HEK293 (cell line): Measurements from ENCODE around the gene LRCH1.

Source experiments
- ATF2 ChIP-seq: fragments of 450-650 bp; formaldehyde crosslinking; IDR thresholded peaks from 2 replicates; pipeline ENCODE4 v1.5.1; 2016; ENCODE audit warnings: missing biosample characterization, missing genetic modification characterization, low read depth
- BCL11B ChIP-seq: fragments of 450-650 bp; formaldehyde crosslinking; IDR thresholded peaks from 2 replicates; pipeline ENCODE4 v1.5.1; 2016; ENCODE audit warnings: low read depth, missing biosample characterization, missing genetic modification characterization
- KLF10 ChIP-seq: fragments of 450-650 bp; IDR thresholded peaks from 2 replicates; pipeline ENCODE4 v1.5.1; 2018; ENCODE audit warnings: missing biosample characterization, mild to moderate bottlenecking, missing genetic modification characterization
- KLF9 ChIP-seq: fragments of 450-650 bp; formaldehyde crosslinking; IDR thresholded peaks from 2 replicates; pipeline ENCODE4 v1.5.1; 2016; ENCODE audit warnings: missing biosample characterization, missing genetic modification characterization, low read depth
- SALL2 ChIP-seq: fragments of 450-650 bp; formaldehyde crosslinking; IDR thresholded peaks from 2 replicates; pipeline ENCODE4 v1.5.0; 2017; ENCODE audit warnings: missing biosample characterization, mild to moderate bottlenecking, missing genetic modification characterization, borderline replicate concordance
- ZBTB1 ChIP-seq: fragments of 450-650 bp; formaldehyde crosslinking; IDR thresholded peaks from 2 replicates; pipeline ENCODE4 v1.5.1; 2016; ENCODE audit warnings: missing biosample characterization, missing genetic modification characterization
- ZBTB17 ChIP-seq: fragments of 450-650 bp; formaldehyde crosslinking; IDR thresholded peaks from 2 replicates; pipeline ENCODE4 v1.5.1; 2016; ENCODE audit warnings: missing biosample characterization, missing genetic modification characterization
- ZBTB44 ChIP-seq: fragments of 450-650 bp; IDR thresholded peaks from 2 replicates; pipeline ENCODE4 v1.5.1; 2018; ENCODE audit warnings: missing biosample characterization, mild to moderate bottlenecking, missing genetic modification characterization
- ZBTB8A ChIP-seq: fragments of 450-650 bp; formaldehyde crosslinking; IDR thresholded peaks from 2 replicates; pipeline ENCODE4 v1.5.1; 2016; ENCODE audit warnings: missing biosample characterization, missing genetic modification characterization
- ZIC2 ChIP-seq: fragments of 450-650 bp; formaldehyde crosslinking; IDR thresholded peaks from 2 replicates; pipeline ENCODE4 v1.5.1; 2016; ENCODE audit warnings: missing biosample characterization, missing genetic modification characterization
- ZNF16 ChIP-seq: fragments of 450-650 bp; formaldehyde crosslinking; IDR thresholded peaks from 2 replicates; pipeline ENCODE4 v1.5.1; 2016; ENCODE audit warnings: low read depth, missing biosample characterization, missing genetic modification characterization
- ZNF169 ChIP-seq: fragments of 450-650 bp; formaldehyde crosslinking; IDR thresholded peaks from 2 replicates; pipeline ENCODE4 v1.5.1; 2016; ENCODE audit warnings: missing biosample characterization, missing genetic modification characterization
- ZNF184 ChIP-seq: fragments of 450-650 bp; IDR thresholded peaks from 2 replicates; pipeline ENCODE4 v1.5.1; 2018; ENCODE audit warnings: missing biosample characterization, mild to moderate bottlenecking, missing genetic modification characterization
- ZNF211 ChIP-seq: fragments of 450-650 bp; formaldehyde crosslinking; IDR thresholded peaks from 2 replicates; pipeline ENCODE4 v1.5.1; 2016; ENCODE audit warnings: low read depth, missing biosample characterization, missing genetic modification characterization
- ZNF214 ChIP-seq: fragments of 450-650 bp; formaldehyde crosslinking; IDR thresholded peaks from 2 replicates; pipeline ENCODE4 v1.5.1; 2017; ENCODE audit warnings: missing biosample characterization, mild to moderate bottlenecking, missing genetic modification characterization, borderline replicate concordance
- ZNF248 ChIP-seq: fragments of 450-650 bp; formaldehyde crosslinking; IDR thresholded peaks from 2 replicates; pipeline ENCODE4 v1.5.1; 2017; ENCODE audit warnings: missing biosample characterization, missing genetic modification characterization
- ZNF335 ChIP-seq: fragments of 450-650 bp; formaldehyde crosslinking; conservative IDR thresholded peaks from 2 replicates; pipeline ENCODE4 v1.5.1; 2016; ENCODE audit warnings: missing biosample characterization, missing genetic modification characterization
- ZNF366 ChIP-seq: fragments of 450-650 bp; formaldehyde crosslinking; conservative IDR thresholded peaks from 2 replicates; pipeline ENCODE4 v1.5.1; 2016; ENCODE audit warnings: missing biosample characterization, missing genetic modification characterization
- ZNF391 ChIP-seq: fragments of 450-650 bp; formaldehyde crosslinking; IDR thresholded peaks from 2 replicates; pipeline ENCODE4 v1.5.1; 2016; ENCODE audit warnings: low read depth, missing biosample characterization, missing genetic modification characterization, borderline replicate concordance
- ZNF404 ChIP-seq: fragments of 450-650 bp; formaldehyde crosslinking; IDR thresholded peaks from 2 replicates; pipeline ENCODE4 v1.5.1; 2017; ENCODE audit warnings: missing biosample characterization, missing genetic modification characterization
- ZNF488 ChIP-seq: fragments of 450-650 bp; formaldehyde crosslinking; IDR thresholded peaks from 2 replicates; pipeline ENCODE4 v1.5.1; 2016; ENCODE audit warnings: missing biosample characterization, missing genetic modification characterization
- ZNF501 ChIP-seq: fragments of 450-650 bp; formaldehyde crosslinking; IDR thresholded peaks from 2 replicates; pipeline ENCODE4 v1.5.1; 2016; ENCODE audit warnings: missing biosample characterization, missing genetic modification characterization
- ZNF596 ChIP-seq: fragments of 450-650 bp; IDR thresholded peaks from 2 replicates; pipeline ENCODE4 v1.5.0; 2018; ENCODE audit warnings: missing biosample characterization, mild to moderate bottlenecking, missing genetic modification characterization, moderate library complexity
- ZNF600 ChIP-seq: fragments of 450-650 bp; formaldehyde crosslinking; IDR thresholded peaks from 2 replicates; pipeline ENCODE4 v1.5.1; 2016; ENCODE audit warnings: missing biosample characterization, missing genetic modification characterization
- ZNF610 ChIP-seq: fragments of 450-650 bp; formaldehyde crosslinking; IDR thresholded peaks from 2 replicates; pipeline ENCODE4 v1.5.1; 2016; ENCODE audit warnings: missing biosample characterization, missing genetic modification characterization, borderline replicate concordance
- ZNF677 ChIP-seq: fragments of 450-650 bp; IDR thresholded peaks from 2 replicates; pipeline ENCODE4 v1.5.0; 2018; ENCODE audit warnings: missing biosample characterization, mild to moderate bottlenecking, missing genetic modification characterization, moderate library complexity
- ZNF707 ChIP-seq: fragments of 450-650 bp; formaldehyde crosslinking; IDR thresholded peaks from 2 replicates; pipeline ENCODE4 v1.5.1; 2016; ENCODE audit warnings: missing biosample characterization, missing genetic modification characterization
- ZNF776 ChIP-seq: fragments of 450-650 bp; formaldehyde crosslinking; IDR thresholded peaks from 2 replicates; pipeline ENCODE4 v1.5.0; 2017; ENCODE audit warnings: missing biosample characterization, missing genetic modification characterization, borderline replicate concordance
- ZNF830 ChIP-seq: fragments of 450-650 bp; IDR thresholded peaks from 2 replicates; pipeline ENCODE4 v1.5.0; 2018; ENCODE audit warnings: missing biosample characterization, missing genetic modification characterization, low read depth, mild to moderate bottlenecking, moderate library complexity
- ZNF843 ChIP-seq: fragments of 450-650 bp; formaldehyde crosslinking; IDR thresholded peaks from 2 replicates; pipeline ENCODE4 v1.5.1; 2016; ENCODE audit warnings: missing biosample characterization, missing genetic modification characterization
- TF ChIP-seq, protein P1 (sequence below): fragments of 450-650 bp; formaldehyde crosslinking; IDR thresholded peaks from 2 replicates; pipeline ENCODE4 v1.5.1; 2016; ENCODE audit warnings: missing biosample characterization, missing genetic modification characterization
- TF ChIP-seq, protein P2 (sequence below): sonication (generic); formaldehyde crosslinking; IDR thresholded peaks from 2 replicates; pipeline ENCODE4 v1.8.1; 2022; ENCODE audit warnings: mild to moderate bottlenecking, moderate library complexity, missing genetic modification reagents
- TF ChIP-seq, protein P3 (sequence below): fragments of 450-650 bp; formaldehyde crosslinking; IDR thresholded peaks from 2 replicates; pipeline ENCODE4 v1.5.1; 2016; ENCODE audit warnings: missing biosample characterization, missing genetic modification characterization

LRCH1 gene

GRCh38 chr13:46595136-46595884 is 42.3 kb downstream of the LRCH1 start (continued):
- TF ChIP-seq ZBTB44 = peak; percentile 60; the same call in 1 of the 2 replicates
- no peak for TF ChIP-seq ZNF211 (tag by site-specific recombination)
- TF ChIP-seq ZNF248 (tag by site-specific recombination) = no peak
- peak; percentile 29; the same call in 1 of the 2 replicates for TF ChIP-seq ZIC2 (tag by site-specific recombination)
- TF ChIP-seq SALL2 (tag by site-specific recombination) = no peak
- no peak for TF ChIP-seq ZNF830 (tag by site-specific recombination)
- no peak for TF ChIP-seq ZNF169 (tag by site-specific recombination)
- TF ChIP-seq ZNF610 (tag by site-specific recombination) = no peak
- TF ChIP-seq ZNF707 (tag by site-specific recombination) = no peak
- TF ChIP-seq ZNF184 = 0 out of 2 replicates have a peak, but pooled peaks have one; percentile 20
- TF ChIP-seq ZNF16 = no peak
- no peak for TF ChIP-seq ZNF404 (tag by site-specific recombination)
- TF ChIP-seq KLF10 (tag by site-specific recombination) = no peak
- TF ChIP-seq ZNF776 (tag by site-specific recombination) = no peak
- TF ChIP-seq, protein P1, sequence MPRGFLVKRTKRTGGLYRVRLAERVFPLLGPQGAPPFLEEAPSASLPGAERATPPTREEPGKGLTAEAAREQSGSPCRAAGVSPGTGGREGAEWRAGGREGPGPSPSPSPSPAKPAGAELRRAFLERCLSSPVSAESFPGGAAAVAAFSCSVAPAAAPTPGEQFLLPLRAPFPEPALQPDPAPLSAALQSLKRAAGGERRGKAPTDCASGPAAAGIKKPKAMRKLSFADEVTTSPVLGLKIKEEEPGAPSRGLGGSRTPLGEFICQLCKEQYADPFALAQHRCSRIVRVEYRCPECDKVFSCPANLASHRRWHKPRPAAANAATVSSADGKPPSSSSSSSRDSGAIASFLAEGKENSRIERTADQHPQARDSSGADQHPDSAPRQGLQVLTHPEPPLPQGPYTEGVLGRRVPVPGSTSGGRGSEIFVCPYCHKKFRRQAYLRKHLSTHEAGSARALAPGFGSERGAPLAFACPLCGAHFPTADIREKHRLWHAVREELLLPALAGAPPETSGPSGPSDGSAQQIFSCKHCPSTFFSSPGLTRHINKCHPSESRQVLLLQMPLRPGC (tag by site-specific recombination) = no peak
- no peak for TF ChIP-seq ZNF501 (tag by site-specific recombination)
- no peak for TF ChIP-seq ZNF596 (tag by site-specific recombination)
- TF ChIP-seq, protein P2, sequence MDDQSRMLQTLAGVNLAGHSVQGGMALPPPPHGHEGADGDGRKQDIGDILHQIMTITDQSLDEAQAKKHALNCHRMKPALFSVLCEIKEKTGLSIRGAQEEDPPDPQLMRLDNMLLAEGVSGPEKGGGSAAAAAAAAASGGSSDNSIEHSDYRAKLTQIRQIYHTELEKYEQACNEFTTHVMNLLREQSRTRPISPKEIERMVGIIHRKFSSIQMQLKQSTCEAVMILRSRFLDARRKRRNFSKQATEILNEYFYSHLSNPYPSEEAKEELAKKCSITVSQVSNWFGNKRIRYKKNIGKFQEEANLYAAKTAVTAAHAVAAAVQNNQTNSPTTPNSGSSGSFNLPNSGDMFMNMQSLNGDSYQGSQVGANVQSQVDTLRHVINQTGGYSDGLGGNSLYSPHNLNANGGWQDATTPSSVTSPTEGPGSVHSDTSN (CRISPR knock-in tag) = no peak
- TF ChIP-seq ZNF488 (tag by site-specific recombination) = no peak
- TF ChIP-seq ZBTB1 (tag by site-specific recombination) = no peak
- TF ChIP-seq ZNF600 (tag by site-specific recombination) = peak; percentile 90
- no peak for TF ChIP-seq ATF2
- TF ChIP-seq, protein P3, sequence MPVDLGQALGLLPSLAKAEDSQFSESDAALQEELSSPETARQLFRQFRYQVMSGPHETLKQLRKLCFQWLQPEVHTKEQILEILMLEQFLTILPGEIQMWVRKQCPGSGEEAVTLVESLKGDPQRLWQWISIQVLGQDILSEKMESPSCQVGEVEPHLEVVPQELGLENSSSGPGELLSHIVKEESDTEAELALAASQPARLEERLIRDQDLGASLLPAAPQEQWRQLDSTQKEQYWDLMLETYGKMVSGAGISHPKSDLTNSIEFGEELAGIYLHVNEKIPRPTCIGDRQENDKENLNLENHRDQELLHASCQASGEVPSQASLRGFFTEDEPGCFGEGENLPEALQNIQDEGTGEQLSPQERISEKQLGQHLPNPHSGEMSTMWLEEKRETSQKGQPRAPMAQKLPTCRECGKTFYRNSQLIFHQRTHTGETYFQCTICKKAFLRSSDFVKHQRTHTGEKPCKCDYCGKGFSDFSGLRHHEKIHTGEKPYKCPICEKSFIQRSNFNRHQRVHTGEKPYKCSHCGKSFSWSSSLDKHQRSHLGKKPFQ (tag by site-specific recombination) = no peak
- TF ChIP-seq ZNF677 (tag by site-specific recombination) = peak; percentile 98
- no peak for TF ChIP-seq KLF9 (tag by site-specific recombination)
- no peak for TF ChIP-seq ZNF391 (tag by site-specific recombination)
- TF ChIP-seq ZNF843 (tag by site-specific recombination) = no peak
- peak; percentile 79 for TF ChIP-seq ZBTB17
- no peak for TF ChIP-seq ZNF335 (tag by site-specific recombination)
- no peak for TF ChIP-seq ZNF366 (tag by site-specific recombination)
- TF ChIP-seq ZNF214 (tag by site-specific recombination) = no peak
- TF ChIP-seq ZBTB8A (tag by site-specific recombination) = no peak
- peak; percentile 27; the same call in 1 of the 2 replicates for TF ChIP-seq BCL11B (tag by site-specific recombination)
